Astrocyte (in vitro differentiated cells and primary cell): ENCODE measurements around the gene LTB. TPM values are rescaled to one million over a fixed set of nuclear protein-coding genes. Genes with fewer than 3 reads are reported as not detected.

Experiments
- DNase-seq: peaks from one replicate; pipeline ENCODE4 v3.0.0-alpha.2; 2010; ENCODE audit warnings: low read depth
- FAIRE-seq: peaks from 2 replicates; lab custom pipeline; 2011; peaks lifted over from hg19 to GRCh38; lab: Jason Lieb, UNC
- H2AFZ ChIP-seq: 2 replicates; pipeline ENCODE4 v1.6.0; 2012; ENCODE audit warnings: low read depth, low read length, inconsistent platforms
- H3K27ac ChIP-seq: 2 replicates; pipeline ENCODE4 v1.5.1; 2011; ENCODE audit warnings: low read depth, low read length, inconsistent platforms
- H3K27me3 ChIP-seq: 2 replicates; pipeline ENCODE4 v1.6.0; 2011; ENCODE audit warnings: low read length, inconsistent platforms; ENCODE audit not compliant: insufficient read depth
- H3K36me3 ChIP-seq: 2 replicates; pipeline ENCODE4 v1.5.1; 2011; ENCODE audit warnings: low read length, inconsistent platforms; ENCODE audit not compliant: insufficient read depth
- H3K4me1 ChIP-seq: 2 replicates; pipeline ENCODE4 v1.5.1; 2011; ENCODE audit warnings: low read length, inconsistent platforms; ENCODE audit not compliant: insufficient read depth
- H3K4me2 ChIP-seq: 2 replicates; pipeline ENCODE4 v1.6.0; 2012; ENCODE audit warnings: low read length, inconsistent platforms
- H3K4me3 ChIP-seq: 2 replicates; pipeline ENCODE4 v1.5.1; 2011; ENCODE audit warnings: low read depth, mild to moderate bottlenecking, low read length, inconsistent platforms; ENCODE audit not compliant: insufficient read depth
- H3K79me2 ChIP-seq: 2 replicates; pipeline ENCODE4 v1.6.0; 2012; ENCODE audit warnings: mild to moderate bottlenecking, low read length, inconsistent platforms; ENCODE audit not compliant: insufficient read depth
- H3K9ac ChIP-seq: 2 replicates; pipeline ENCODE4 v1.6.0; 2012; ENCODE audit warnings: mild to moderate bottlenecking, low read length, inconsistent platforms
- H3K9me3 ChIP-seq: 2 replicates; pipeline ENCODE4 v1.5.1; 2012; ENCODE audit warnings: low read depth, mild to moderate bottlenecking, low read length, inconsistent platforms; ENCODE audit not compliant: insufficient read depth
- H4K20me1 ChIP-seq: 2 replicates; pipeline ENCODE4 v1.6.0; 2012; ENCODE audit warnings: low read length, inconsistent platforms; ENCODE audit not compliant: insufficient read depth
- H3K27ac Mint-ChIP-seq: one replicate; pipeline ENCODE4 v1.8.0; 2021; ENCODE audit warnings: mild to moderate bottlenecking, mixed read lengths; ENCODE audit not compliant: unreplicated experiment
- H3K27me3 Mint-ChIP-seq: one replicate; pipeline ENCODE4 v1.8.0; 2021; ENCODE audit warnings: low read depth, mixed read lengths; ENCODE audit not compliant: unreplicated experiment
- H3K36me3 Mint-ChIP-seq: one replicate; pipeline ENCODE4 v1.8.0; 2021; ENCODE audit warnings: low read depth, mixed read lengths; ENCODE audit not compliant: unreplicated experiment
- H3K4me1 Mint-ChIP-seq: one replicate; pipeline ENCODE4 v1.8.0; 2021; ENCODE audit warnings: low read depth, mixed read lengths; ENCODE audit not compliant: unreplicated experiment
- H3K4me3 Mint-ChIP-seq: one replicate; pipeline ENCODE4 v1.8.0; 2021; ENCODE audit warnings: mild to moderate bottlenecking, moderate library complexity, mixed read lengths; ENCODE audit not compliant: unreplicated experiment
- H3K9me3 Mint-ChIP-seq: one replicate; pipeline ENCODE4 v1.8.0; 2021; ENCODE audit warnings: mild to moderate bottlenecking, mixed read lengths; ENCODE audit not compliant: unreplicated experiment
- CTCF ChIP-seq: IDR thresholded peaks from 2 replicates; pipeline ENCODE4 v1.5.1; 2011; ENCODE audit warnings: low read depth, mild to moderate bottlenecking, inconsistent platforms, low read length, moderate library complexity; ENCODE audit not compliant: insufficient read depth
- EZH2 ChIP-seq: IDR thresholded peaks from 2 replicates; pipeline ENCODE4 v1.6.1; 2012; ENCODE audit warnings: mild to moderate bottlenecking, low read length, inconsistent platforms; ENCODE audit not compliant: insufficient read depth
- total RNA-seq: library from RNA; stranded (reverse); gene quantifications from 2 replicates; pipeline ENCODE4 v1.2.1, GENCODE V29; 2021

The LTB gene
- total RNA-seq, 1 donor from 2014 or later, result 0.52 TPM

- Histone ChIP-seq H3K9ac (peak within 1 kb of the TSS; percentile 96), H4K20me1 (peaks cover 40% of the 10 kb centered on the region), H3K4me1 (peaks cover 38% of the 10 kb centered on the region), H3K9me3 (no peaks in the 10 kb centered on the region), H3K4me2 (peak within 1 kb of the TSS; percentile 95), H3K27ac (peak within 1 kb of the TSS; percentile 98), H3K4me3 (peak within 1 kb of the TSS; percentile 84), H2AFZ (peak within 1 kb of the TSS; percentile 80), H3K79me2 (peaks cover 48% of the 10 kb centered on the region), H3K27me3 (no peaks in the 10 kb centered on the region), H3K36me3 (peaks cover 25% of the 10 kb centered on the region)
- TF ChIP-seq CTCF (no peak), EZH2 (no peak)
- Mint-ChIP-seq H3K36me3 (peaks cover 26% of the 10 kb centered on the region), H3K4me1 (peaks cover 30% of the 10 kb centered on the region), H3K27ac (peak within 1 kb of the TSS; percentile 98), H3K4me3 (peak within 1 kb of the TSS; percentile 100), H3K9me3 (no peaks in the 10 kb centered on the region), H3K27me3 (no peaks in the 10 kb centered on the region)
- no peak for FAIRE-seq
- DNase-seq, result peak; percentile 95
These were observed 40.3 kb downstream of the LTB start, which contains the start of gene DDX39B for GRCh38 chr6:31541658-31542521. Gene DDX39B (minus strand): TSS chr6:31542003. CDS start chr6:31540532, 1,471 bp downstream.

- no peaks in the 10 kb centered on the region for H3K9me3 ChIP-seq
- Mint-ChIP-seq H3K27ac (peak overlapping the region; percentile 98), H3K27me3 (no peaks in the 10 kb centered on the region), H3K9me3 (no peaks in the 10 kb centered on the region), H3K4me3 (peak overlapping the region; percentile 100), H3K36me3 (peaks cover 26% of the 10 kb centered on the region), H3K4me1 (peaks cover 30% of the 10 kb centered on the region)
- no peak for FAIRE-seq
- H3K27ac ChIP-seq, result peak overlapping the region; percentile 98
- H3K36me3 ChIP-seq, result peaks cover 32% of the 10 kb centered on the region
- TF ChIP-seq CTCF (no peak), EZH2 (no peak)
- peaks cover 47% of the 10 kb centered on the region for H4K20me1 ChIP-seq
- peak overlapping the region; percentile 96 for H3K9ac ChIP-seq
- peak overlapping the region; percentile 84 for H3K4me3 ChIP-seq
- peaks cover 56% of the 10 kb centered on the region for H3K79me2 ChIP-seq
- DNase-seq, result peak; percentile 26
- H3K27me3 ChIP-seq, result no peaks in the 10 kb centered on the region
- H2AFZ ChIP-seq, result peak overlapping the region; percentile 80
- peak overlapping the region; percentile 95 for H3K4me2 ChIP-seq
- H3K4me1 ChIP-seq, result peaks cover 32% of the 10 kb centered on the region
These were observed 41.1 kb downstream of the LTB start for GRCh38 chr6:31541059-31541657.
